Thyroid gland (tissue), 4 donors: ENCODE results near the gene CPPED1.

Experiments used
- POLR2A ChIP-seq, 2 donors: fragments of 450-650 bp; IDR thresholded peaks; one replicate each; pipeline ENCODE4 v1.6.1; 2017; ENCODE audit warnings: antibody characterized with exemption in 2 of 2, mild to moderate bottlenecking in 2 of 2, moderate library complexity in 1 of 2
- TF ChIP-seq, protein P1 (sequence below), 6 experiments: fragments of 200-600 bp in 3 of 6; fragments of 450-650 bp in 3 of 6; sonication (generic) in 3 of 6; IDR thresholded peaks; one replicate each; pipeline ENCODE4 v1.5.1; 2016 to 2019; ENCODE audit warnings: antibody characterized with exemption in 6 of 6, mild to moderate bottlenecking in 2 of 6, inconsistent platforms in 1 of 6, moderate library complexity in 1 of 6

DNA sequence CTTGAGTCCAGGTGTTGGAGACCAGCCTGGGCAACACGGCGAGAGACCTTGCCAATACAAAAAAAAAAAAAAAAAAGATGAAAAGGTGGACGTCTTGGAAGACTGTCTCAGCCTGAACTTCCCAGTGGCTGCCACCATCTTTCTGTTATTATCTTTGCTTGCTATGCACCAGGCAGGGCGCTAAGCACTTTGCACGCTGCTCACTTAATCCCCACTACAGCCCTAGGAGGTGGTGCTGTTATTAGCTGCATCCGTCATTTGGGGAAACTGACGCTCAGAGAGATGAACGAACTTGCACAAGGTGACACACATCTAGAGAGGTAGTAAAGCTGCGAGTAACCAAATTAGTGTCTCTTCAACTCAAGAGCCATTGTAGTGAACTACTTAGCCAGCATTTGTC lies 708 bp upstream of the CPPED1 start:
- no peak for TF ChIP-seq POLR2A (IDR thresholded peaks at IDR 0.05)
- TF ChIP-seq, protein P1, sequence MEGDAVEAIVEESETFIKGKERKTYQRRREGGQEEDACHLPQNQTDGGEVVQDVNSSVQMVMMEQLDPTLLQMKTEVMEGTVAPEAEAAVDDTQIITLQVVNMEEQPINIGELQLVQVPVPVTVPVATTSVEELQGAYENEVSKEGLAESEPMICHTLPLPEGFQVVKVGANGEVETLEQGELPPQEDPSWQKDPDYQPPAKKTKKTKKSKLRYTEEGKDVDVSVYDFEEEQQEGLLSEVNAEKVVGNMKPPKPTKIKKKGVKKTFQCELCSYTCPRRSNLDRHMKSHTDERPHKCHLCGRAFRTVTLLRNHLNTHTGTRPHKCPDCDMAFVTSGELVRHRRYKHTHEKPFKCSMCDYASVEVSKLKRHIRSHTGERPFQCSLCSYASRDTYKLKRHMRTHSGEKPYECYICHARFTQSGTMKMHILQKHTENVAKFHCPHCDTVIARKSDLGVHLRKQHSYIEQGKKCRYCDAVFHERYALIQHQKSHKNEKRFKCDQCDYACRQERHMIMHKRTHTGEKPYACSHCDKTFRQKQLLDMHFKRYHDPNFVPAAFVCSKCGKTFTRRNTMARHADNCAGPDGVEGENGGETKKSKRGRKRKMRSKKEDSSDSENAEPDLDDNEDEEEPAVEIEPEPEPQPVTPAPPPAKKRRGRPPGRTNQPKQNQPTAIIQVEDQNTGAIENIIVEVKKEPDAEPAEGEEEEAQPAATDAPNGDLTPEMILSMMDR (IDR thresholded peaks at IDR 0.05) = no peak
